GM23338 (cell line): ENCODE data around the gene ATG4B.

ENCODE experiments used
- CREB1 ChIP-seq: fragments of 250-450 bp; sonication (Bioruptor Pico); IDR thresholded peaks from 2 replicates; pipeline ENCODE4 v1.5.0; 2020; ENCODE audit warnings: low read depth, mild to moderate bottlenecking, moderate library complexity
- CTCF ChIP-seq, 2 experiments: fragments of 200-600 bp in 1 of 2; sonication (generic) in 1 of 2; conservative IDR thresholded peaks; 2 replicates each; pipeline versions ENCODE4 v1.5.1 to v1.6.1; 2016 to 2017; ENCODE audit warnings: antibody characterized with exemption in 2 of 2, low read depth in 2 of 2, mild to moderate bottlenecking in 2 of 2, moderate library complexity in 1 of 2
- ETS1 ChIP-seq: IDR thresholded peaks from 2 replicates; pipeline ENCODE4 v1.6.1; 2016; ENCODE audit warnings: antibody characterized with exemption
- EZH2 ChIP-seq: fragments of 200-600 bp; sonication (generic); IDR thresholded peaks from one replicate; pipeline ENCODE4 v1.8.0; 2017; ENCODE audit warnings: antibody characterized with exemption, mild to moderate bottlenecking, low read depth; ENCODE audit not compliant: unreplicated experiment
- EZH2phosphoT487 ChIP-seq: fragments of 200-600 bp; sonication (generic); IDR thresholded peaks from one replicate; pipeline ENCODE4 v1.8.1; 2018; ENCODE audit warnings: antibody characterized with exemption; ENCODE audit not compliant: unreplicated experiment
- JUNB ChIP-seq: IDR thresholded peaks from one replicate; pipeline ENCODE4 v1.6.1; 2016; ENCODE audit warnings: antibody characterized with exemption; ENCODE audit not compliant: unreplicated experiment
- NANOG ChIP-seq: IDR thresholded peaks from 2 replicates; pipeline ENCODE4 v1.6.1; 2016; ENCODE audit warnings: antibody characterized with exemption, borderline replicate concordance
- POLR2AphosphoS5 ChIP-seq: IDR thresholded peaks from 2 replicates; pipeline ENCODE4 v1.6.1; 2016; ENCODE audit warnings: antibody characterized with exemption, low read depth
- REST ChIP-seq: IDR thresholded peaks from one replicate; pipeline ENCODE4 v1.6.1; 2018; ENCODE audit warnings: antibody characterized with exemption; ENCODE audit not compliant: unreplicated experiment
- STAT1 ChIP-seq: IDR thresholded peaks from one replicate; pipeline ENCODE4 v1.6.1; 2016; ENCODE audit warnings: antibody characterized with exemption; ENCODE audit not compliant: unreplicated experiment
- ZNF114 ChIP-seq: fragments of 250-450 bp; sonication (Bioruptor Pico); IDR thresholded peaks from 2 replicates; pipeline ENCODE4 v1.5.0; 2020; ENCODE audit warnings: mild to moderate bottlenecking, moderate library complexity
- ZNF331 ChIP-seq: fragments of 250-450 bp; sonication (Bioruptor Pico); IDR thresholded peaks from 2 replicates; pipeline ENCODE4 v1.5.0; 2020; ENCODE audit warnings: low read depth, mild to moderate bottlenecking, moderate library complexity
- ZNF462 ChIP-seq: fragments of 250-450 bp; sonication (Bioruptor Pico); IDR thresholded peaks from 2 replicates; pipeline ENCODE4 v1.5.0; 2020; ENCODE audit warnings: mild to moderate bottlenecking, moderate library complexity

- TF ChIP-seq CTCF (conservative IDR thresholded peaks at IDR 0.05; ENCODE audit: low read depth in 2 of 2) (no peak), POLR2AphosphoS5 (no peak), CREB1 (CRISPR knock-in tag) (no peak), ZNF114 (CRISPR knock-in tag) (no peak), REST (no peak), EZH2phosphoT487 (no peak), EZH2 (no peak), ETS1 (no peak), JUNB (no peak), NANOG (no peak), STAT1 (no peak), ZNF462 (CRISPR knock-in tag) (no peak), ZNF331 (CRISPR knock-in tag) (no peak)
Observed at GRCh38 chr2:241656190-241656741, 18.8 kb downstream of the ATG4B start.
